Suppressor macrophage treated with lipopolysaccharide for 4 hours (primary cell): Measurements from ENCODE around the gene RASSF4.

ENCODE experiments used
- DNase-seq: peaks from one replicate; pipeline ENCODE4 v3.0.0-alpha.2; 2020

The RASSF4 gene

GRCh38 chr10:44949127-44949802, 10.3 kb upstream of the RASSF4 start:
- DNase-seq, result no peak

- no peak for DNase-seq
These were observed 9.7 kb upstream of the RASSF4 start for GRCh38 chr10:44949915-44950314.

- DNase-seq, result no peak
These were observed 9.0 kb upstream of the RASSF4 start for GRCh38 chr10:44950326-44951225.

GRCh38 chr10:44951576-44952226, 7.9 kb upstream of the RASSF4 start:
- DNase-seq, result no peak

GRCh38 chr10:44952779-44953231, 6.8 kb upstream of the RASSF4 start:
- DNase-seq, result no peak

- no peak for DNase-seq
These were observed 5.6 kb upstream of the RASSF4 start for GRCh38 chr10:44954042-44954441.

GRCh38 chr10:44954962-44955361, 4.6 kb upstream of the RASSF4 start:
- DNase-seq, result no peak

- no peak for DNase-seq
These were observed 4.1 kb upstream of the RASSF4 start for GRCh38 chr10:44955413-44956070.

- DNase-seq, result no peak
These were observed 3.4 kb upstream of the RASSF4 start for GRCh38 chr10:44956226-44956625.

- DNase-seq, result no peak
These were observed 2.6 kb upstream of the RASSF4 start for GRCh38 chr10:44956717-44957706.

- DNase-seq, result peak; percentile 91
These were observed 1.3 kb upstream of the RASSF4 start for GRCh38 chr10:44958196-44958897.

GRCh38 chr10:44958898-44959246, 730 bp upstream of the RASSF4 start:
- DNase-seq, result no peak

- DNase-seq, result no peak
These were observed 472 bp downstream of the RASSF4 start for GRCh38 chr10:44960088-44960460.

- peak; percentile 38 for DNase-seq
These were observed 1.1 kb downstream of the RASSF4 start for GRCh38 chr10:44960482-44961229.

GRCh38 chr10:44961230-44961571, 1.6 kb downstream of the RASSF4 start:
- DNase-seq, result no peak

GRCh38 chr10:44961931-44962750, 2.5 kb downstream of the RASSF4 start:
- DNase-seq, result no peak

- peak; percentile 56 for DNase-seq
These were observed 3.5 kb downstream of the RASSF4 start for GRCh38 chr10:44962870-44963738.

- peak; percentile 40 for DNase-seq
These were observed 4.4 kb downstream of the RASSF4 start for GRCh38 chr10:44963772-44964633.
